ENCODE measurements around the gene SRPK2.

GRCh38 chr7:105286441-105286840, 102.3 kb downstream of the SRPK2 start:
- TF ChIP-seq EP300 (IDR thresholded peaks at IDR 0.05) (no peak), CTCF (IDR thresholded peaks at IDR 0.05) (no peak), POLR2AphosphoS5 (IDR thresholded peaks at IDR 0.05) (no peak)
